Measurements from ENCODE around the gene SIRPB2. TPM values are rescaled to one million over a fixed set of nuclear protein-coding genes. Genes with fewer than 3 reads are reported as not detected.

The SIRPB2 gene
- total RNA-seq, 1 donor from 2014 or later, result 3.2 TPM

- intact Hi-C loops (cut with micrococcal nuclease), result no loop called here
- Histone ChIP-seq H3K4me1 (peaks cover 6% of the 10 kb centered on the region), H3K9me3 (replicated peaks) (no peaks in the 10 kb centered on the region), H3K36me3 (no peaks in the 10 kb centered on the region), H3K27ac (replicated peaks) (peak overlapping the region; percentile 69), H3K27me3 (ENCODE audit: low read depth) (peaks cover 21% of the 10 kb centered on the region), H3K4me3 (peak overlapping the region; percentile 41)
- DNase-seq, result no peak
- TF ChIP-seq CTCF (IDR thresholded peaks at IDR 0.05; ENCODE audit: borderline replicate concordance), result no peak
These were observed 831 bp upstream of the SIRPB2 start for GRCh38 chr20:1491860-1492642.

GRCh38 chr20:1490643-1491195 is 501 bp downstream of the SIRPB2 start:
- Histone ChIP-seq H3K9me3 (replicated peaks) (no peaks in the 10 kb centered on the region), H3K4me3 (peak overlapping the region; percentile 41), H3K36me3 (no peaks in the 10 kb centered on the region), H3K27ac (replicated peaks) (peak overlapping the region; percentile 69), H3K27me3 (ENCODE audit: low read depth) (peaks cover 21% of the 10 kb centered on the region), H3K4me1 (peaks cover 6% of the 10 kb centered on the region)
- intact Hi-C loops (cut with micrococcal nuclease), result no loop called here
- TF ChIP-seq CTCF (IDR thresholded peaks at IDR 0.05; ENCODE audit: borderline replicate concordance), result no peak
- no peak for DNase-seq

GRCh38 chr20:1489764-1490436 is 1.3 kb downstream of the SIRPB2 start:
- intact Hi-C loops (cut with micrococcal nuclease), result no loop called here
- Histone ChIP-seq H3K9me3 (replicated peaks) (no peaks in the 10 kb centered on the region), H3K27me3 (ENCODE audit: low read depth) (peaks cover 22% of the 10 kb centered on the region), H3K27ac (replicated peaks) (peak overlapping the region; percentile 69), H3K36me3 (no peaks in the 10 kb centered on the region), H3K4me3 (peak overlapping the region; percentile 41), H3K4me1 (peaks cover 6% of the 10 kb centered on the region)
- no peak for DNase-seq
- no peak for TF ChIP-seq CTCF (IDR thresholded peaks at IDR 0.05; ENCODE audit: borderline replicate concordance)

GRCh38 chr20:1489325-1489724 is 1.9 kb downstream of the SIRPB2 start:
- no peak for TF ChIP-seq CTCF (IDR thresholded peaks at IDR 0.05; ENCODE audit: borderline replicate concordance)
- Histone ChIP-seq H3K4me3 (peak overlapping the region; percentile 20), H3K36me3 (no peaks in the 10 kb centered on the region), H3K9me3 (replicated peaks) (no peaks in the 10 kb centered on the region), H3K27me3 (ENCODE audit: low read depth) (peaks cover 26% of the 10 kb centered on the region), H3K27ac (replicated peaks) (peak overlapping the region; percentile 36), H3K4me1 (peaks cover 6% of the 10 kb centered on the region)
- intact Hi-C loops (cut with micrococcal nuclease), result no loop called here
- DNase-seq, result no peak

GRCh38 chr20:1486566-1486965 is 4.7 kb downstream of the SIRPB2 start:
- intact Hi-C loops (cut with micrococcal nuclease), result no loop called here
- no peak overlapping the region for H3K27ac ChIP-seq (replicated peaks)
- TF ChIP-seq CTCF (IDR thresholded peaks at IDR 0.05; ENCODE audit: borderline replicate concordance), result no peak

More at GRCh38 chr20:1486566-1486965, 4.7 kb downstream of the SIRPB2 start:
- Histone ChIP-seq H3K4me3 (no peak overlapping the region), H3K4me1 (no peaks in the 10 kb centered on the region), H3K27me3 (ENCODE audit: low read depth) (peaks cover 51% of the 10 kb centered on the region), H3K36me3 (no peaks in the 10 kb centered on the region), H3K9me3 (replicated peaks) (no peaks in the 10 kb centered on the region)
- DNase-seq, result no peak

Data from left ventricle myocardium inferior (tissue), 1 donor.